Uterine smooth muscle cell (primary cell): ENCODE measurements around the gene PDZD4. TPM values are rescaled to one million over a fixed set of nuclear protein-coding genes. Genes with fewer than 3 reads are reported as not detected.

Experiments
- total RNA-seq: library from RNA; depleted of rRNA; stranded (reverse); fragments of >200 nt; gene quantifications from 2 replicates; pipeline ENCODE4 v1.2.3, GENCODE V29; 2014

PDZD4 gene
- total RNA-seq: 0.12 and 0.22 TPM in 2 replicates

GRCh38 chrX:153829799-153830639 lies at the start of gene PDZD4:
PDZD4 (minus strand) TSS chrX:153830544; CDS start chrX:153830298, 246 bp downstream.

GRCh38 chrX:153794018-153794896 lies 36.1 kb downstream of the PDZD4 start, which contains the start of the genes IDH3G and SSR4:
IDH3G (minus strand) TSS chrX:153794375; CDS start chrX:153794326, 49 bp downstream.
SSR4 (plus strand) TSS chrX:153794668; CDS start chrX:153794688, 20 bp downstream.

GRCh38 chrX:153780678-153781427 lies 49.5 kb downstream of the PDZD4 start, which contains the start of gene SRPK3:
SRPK3 (plus strand) TSS chrX:153781041; CDS start chrX:153781087, 46 bp downstream.

GRCh38 chrX:153763989-153764755 lies 66.2 kb downstream of the PDZD4 start, which contains the start of gene PLXNB3:
PLXNB3 (plus strand) TSS chrX:153764249; CDS start chrX:153765536, 1,287 bp downstream.

Other genes with a start within 250 kb of the PDZD4 start
- 31.7 and 47.8 TPM in 2 replicates for gene CCNQ, start 231.4 kb downstream of the PDZD4 start, total RNA-seq
- gene DUSP9, start 183.3 kb downstream of the PDZD4 start, total RNA-seq: 0.11 TPM in 1 of 2 replicates, not detected in the other
- 1.2 TPM in 1 of 2 replicates, not detected in the other for gene PNCK, start 156.7 kb downstream of the PDZD4 start, total RNA-seq
- gene SLC6A8, start 142.6 kb downstream of the PDZD4 start, total RNA-seq: 7.0 and 19.5 TPM in 2 replicates
- 174 and 188 TPM in 2 replicates for gene BCAP31, start 106.2 kb downstream of the PDZD4 start, total RNA-seq
- 9.6 and 11.0 TPM in 2 replicates for gene ABCD1, start 105.7 kb downstream of the PDZD4 start, total RNA-seq
- 5.5 and 8.1 TPM in 2 replicates for gene PLXNB3, start 66.3 kb downstream of the PDZD4 start, total RNA-seq
- gene SRPK3, start 49.5 kb downstream of the PDZD4 start, total RNA-seq: 0.44 and 1.7 TPM in 2 replicates
- gene IDH3G, start 36.2 kb downstream of the PDZD4 start, total RNA-seq: 50.4 and 60.0 TPM in 2 replicates
- 50.1 and 101 TPM in 2 replicates for gene SSR4, start 35.9 kb downstream of the PDZD4 start, total RNA-seq
- gene L1CAM, start 55.6 kb upstream of the PDZD4 start, total RNA-seq: 2.7 and 5.5 TPM in 2 replicates
- not detected in 2 replicates for gene AVPR2, start 74.1 kb upstream of the PDZD4 start, total RNA-seq
- 2.7 and 3.6 TPM in 2 replicates for gene ARHGAP4, start 95.7 kb upstream of the PDZD4 start, total RNA-seq
- gene NAA10, start 104.5 kb upstream of the PDZD4 start, total RNA-seq: 48.6 and 76.7 TPM in 2 replicates
- gene RENBP, start 114.1 kb upstream of the PDZD4 start, total RNA-seq: 1.4 and 2.0 TPM in 2 replicates
- 14.6 and 21.1 TPM in 2 replicates for gene HCFC1, start 141.3 kb upstream of the PDZD4 start, total RNA-seq
- gene TMEM187, start 142.2 kb upstream of the PDZD4 start, total RNA-seq: 6.1 and 7.5 TPM in 2 replicates
- gene IRAK1, start 189.4 kb upstream of the PDZD4 start, total RNA-seq: 92.7 and 97.1 TPM in 2 replicates